Motor neuron (in vitro differentiated cells): Measurements from ENCODE around the gene SYT8. TPM values are rescaled to one million over a fixed set of nuclear protein-coding genes. Genes with fewer than 3 reads are reported as not detected.

ENCODE experiments used
- ATAC-seq, 8 experiments: fragments of 200-7000 bp; cut with Tn5 transposase; replicated peaks in 6 of 8; 2 replicates each; pipeline ENCODE4 v1.8.0; 2021; ENCODE audit warnings: mild to moderate bottlenecking in 8 of 8, moderate library complexity in 8 of 8
- H3K27ac ChIP-seq, 2 donors: fragments of 250-450 bp; sonication (Bioruptor Pico); 2 replicates each; pipeline ENCODE4 v1.9.0; 2021; ENCODE audit warnings: antibody characterized with exemption in 2 of 2, mild to moderate bottlenecking in 2 of 2, moderate library complexity in 1 of 2
- H3K4me1 ChIP-seq, 2 donors: fragments of 250-450 bp; sonication (Bioruptor Pico); replicated peaks in 1 of 2; 2 replicates each; pipeline ENCODE4 v1.6.1; 2021; ENCODE audit warnings: antibody characterized with exemption in 2 of 2, mild to moderate bottlenecking in 2 of 2, moderate library complexity in 1 of 2
- H3K4me3 ChIP-seq, 5 donors: fragments of 250-450 bp; sonication (Bioruptor Pico); 2 replicates each; pipeline ENCODE4 v1.9.0; 2021; ENCODE audit warnings: antibody characterized with exemption in 5 of 5, mild to moderate bottlenecking in 5 of 5, moderate library complexity in 4 of 5
- WGBS, 10 experiments: fragments of 450-650 bp; shearing (Covaris generic); methylation state at CpG; one replicate each; pipeline ENCODE4 v1.0.0; 2022; 5-methylcytosine and 5-hydroxymethylcytosine counted together
- in situ Hi-C, 9 experiments: fragments of 400-800 bp; cut with MboI; loops; one replicate each; pipeline ENCODE4 v1.15.0; 2021; ENCODE audit warnings: low sequenced_read_pairs in 9 of 9, low pct_unique_long_range_greater_than_20kb in 2 of 9; ENCODE audit not compliant: unreplicated experiment in 9 of 9
- total RNA-seq, 8 experiments: library from RNA; unstranded; fragments of 300-600 nt; gene quantifications; 2 replicates each; pipeline versions ENCODE4 v1.2.3 to v1.2.4, GENCODE V29; 2022

SYT8 gene
- total RNA-seq, 8 experiments from 2014 or later, result 0.27 to 2.0 (median 0.66) TPM; not detected in 3

- H3K4me3 ChIP-seq, result no peak overlapping the region
- in situ Hi-C loops, result no loop called here
- H3K27ac ChIP-seq, result no peak overlapping the region
- no peaks in the 10 kb centered on the region for H3K4me1 ChIP-seq
- 60 to 66% methylated on average over 1 to 4 of the region's 19 CpGs; no CpG with 5 or more reads in 8 of the 10 experiments for WGBS, 10 experiments
- no peak for ATAC-seq
Measured at GRCh38 chr11:1853376-1854131, 18.8 kb downstream of the SYT8 start.

- Histone ChIP-seq H3K27ac (no peak overlapping the region), H3K4me3 (no peak overlapping the region), H3K4me1 (no peaks in the 10 kb centered on the region)
- ATAC-seq, result peak in 1 of 8 experiments; percentile 28
- in situ Hi-C loops, result no loop called here
- WGBS, 10 experiments, result 90 to 100% methylated on average over 1 to 4 of the region's 27 CpGs; no CpG with 5 or more reads in 8 of the 10 experiments
Measured at GRCh38 chr11:1854132-1854948, 19.6 kb downstream of the SYT8 start.

- no peak for ATAC-seq
Measured at GRCh38 chr11:1854949-1855885, 20.4 kb downstream of the SYT8 start.

GRCh38 chr11:1855886-1856265 is 21.1 kb downstream of the SYT8 start:
- no peak overlapping the region for H3K4me3 ChIP-seq
- ATAC-seq, result no peak
- no peak overlapping the region for H3K27ac ChIP-seq
- no peaks in the 10 kb centered on the region for H3K4me1 ChIP-seq
- WGBS, 10 experiments, result 100% methylated on average over 1 to 3 of the region's 11 CpGs; no CpG with 5 or more reads in 8 of the 10 experiments
- in situ Hi-C loops, result no loop called here

More at GRCh38 chr11:1854949-1855885, 20.4 kb downstream of the SYT8 start:
- 30 to 100% (median 75%) methylated on average over 2 to 7 of the region's 26 CpGs; no CpG with 5 or more reads in 6 of the 10 experiments for WGBS, 10 experiments
- in situ Hi-C loops, result no loop called here
- H3K4me1 ChIP-seq, result no peaks in the 10 kb centered on the region
- H3K27ac ChIP-seq, result no peak overlapping the region
- no peak overlapping the region for H3K4me3 ChIP-seq

- 82 to 100% methylated on average over 2 of the region's 13 CpGs; no CpG with 5 or more reads in 8 of the 10 experiments for WGBS, 10 experiments
- H3K27ac ChIP-seq, result no peak overlapping the region
- in situ Hi-C loops, result no loop called here
- H3K4me1 ChIP-seq, result no peaks in the 10 kb centered on the region
- no peak for ATAC-seq
- no peak overlapping the region for H3K4me3 ChIP-seq
Measured at GRCh38 chr11:1856306-1857005, 21.7 kb downstream of the SYT8 start.

GRCh38 chr11:1857064-1857463 is 22.3 kb downstream of the SYT8 start:
- Histone ChIP-seq H3K4me3 (no peak overlapping the region), H3K27ac (no peak overlapping the region), H3K4me1 (no peaks in the 10 kb centered on the region)
- no peak for ATAC-seq
- WGBS, 10 experiments, result 56% methylated on average over 3 of the region's 11 CpGs; no CpG with 5 or more reads in 9 of the 10 experiments
- in situ Hi-C loops, result no loop called here

- WGBS, 10 experiments, result 75 to 80% methylated on average over 3 to 5 of the region's 9 CpGs; no CpG with 5 or more reads in 8 of the 10 experiments
Measured at GRCh38 chr11:1858154-1858553, 23.4 kb downstream of the SYT8 start.

GRCh38 chr11:1858576-1858975 is 23.8 kb downstream of the SYT8 start:
- H3K4me3 ChIP-seq, result no peak overlapping the region
- H3K27ac ChIP-seq, result no peak overlapping the region
- no peak for ATAC-seq
- in situ Hi-C loops, result no loop called here
- WGBS, 10 experiments, result 50 to 100% (median 58%) methylated on average over 1 to 4 of the region's 7 CpGs; no CpG with 5 or more reads in 7 of the 10 experiments
- peaks cover 0 to 2% of the 10 kb centered on the region in 2 donors for H3K4me1 ChIP-seq

More at GRCh38 chr11:1858154-1858553, 23.4 kb downstream of the SYT8 start:
- in situ Hi-C loops, result no loop called here
- no peaks in the 10 kb centered on the region for H3K4me1 ChIP-seq
- H3K4me3 ChIP-seq, result no peak overlapping the region
- no peak for ATAC-seq
- no peak overlapping the region for H3K27ac ChIP-seq

- ATAC-seq, result peak in 1 of 8 experiments; percentile 71
- WGBS, 10 experiments, result 33 to 100% (median 60%) methylated on average over 1 to 2 of the region's 4 CpGs; no CpG with 5 or more reads in 6 of the 10 experiments
- no peak overlapping the region for H3K27ac ChIP-seq
- peaks cover 0 to 3% of the 10 kb centered on the region in 2 donors for H3K4me1 ChIP-seq
- in situ Hi-C loops, result no loop called here
- H3K4me3 ChIP-seq, result no peak overlapping the region
Measured at GRCh38 chr11:1859004-1859403, 24.2 kb downstream of the SYT8 start.

GRCh38 chr11:1860108-1860507 is 25.3 kb downstream of the SYT8 start:
- Histone ChIP-seq H3K4me1 (peaks cover 0 to 13% of the 10 kb centered on the region in 2 donors), H3K27ac (no peak overlapping the region), H3K4me3 (no peak overlapping the region)
- 43 to 100% (median 73%) methylated on average over 1 of the region's 1 CpG; no CpG with 5 or more reads in 1 of the 10 experiments for WGBS, 10 experiments
- ATAC-seq, result no peak
- in situ Hi-C loops, result no loop called here

GRCh38 chr11:1861435-1862411 is 26.9 kb downstream of the SYT8 start:
- WGBS, 10 experiments, result 67 to 100% (median 82%) methylated on average over 1 to 4 of the region's 4 CpGs
- in situ Hi-C loops, result no loop called here
- H3K4me3 ChIP-seq, result no peak overlapping the region
- H3K4me1 ChIP-seq, result peaks cover 0 to 13% of the 10 kb centered on the region in 2 donors
- no peak overlapping the region for H3K27ac ChIP-seq
- no peak for ATAC-seq
